ENCODE measurements around the gene SGMS1. TPM values are rescaled to one million over a fixed set of nuclear protein-coding genes. Genes with fewer than 3 reads are reported as not detected.
A peak's percentile ranks its signal among the peaks of the same experiment; 100 is the strongest.

Gene SGMS1
- total and polyA plus RNA-seq, 2 experiments from 2014 or later = 15.0 to 34.7 TPM

DNA sequence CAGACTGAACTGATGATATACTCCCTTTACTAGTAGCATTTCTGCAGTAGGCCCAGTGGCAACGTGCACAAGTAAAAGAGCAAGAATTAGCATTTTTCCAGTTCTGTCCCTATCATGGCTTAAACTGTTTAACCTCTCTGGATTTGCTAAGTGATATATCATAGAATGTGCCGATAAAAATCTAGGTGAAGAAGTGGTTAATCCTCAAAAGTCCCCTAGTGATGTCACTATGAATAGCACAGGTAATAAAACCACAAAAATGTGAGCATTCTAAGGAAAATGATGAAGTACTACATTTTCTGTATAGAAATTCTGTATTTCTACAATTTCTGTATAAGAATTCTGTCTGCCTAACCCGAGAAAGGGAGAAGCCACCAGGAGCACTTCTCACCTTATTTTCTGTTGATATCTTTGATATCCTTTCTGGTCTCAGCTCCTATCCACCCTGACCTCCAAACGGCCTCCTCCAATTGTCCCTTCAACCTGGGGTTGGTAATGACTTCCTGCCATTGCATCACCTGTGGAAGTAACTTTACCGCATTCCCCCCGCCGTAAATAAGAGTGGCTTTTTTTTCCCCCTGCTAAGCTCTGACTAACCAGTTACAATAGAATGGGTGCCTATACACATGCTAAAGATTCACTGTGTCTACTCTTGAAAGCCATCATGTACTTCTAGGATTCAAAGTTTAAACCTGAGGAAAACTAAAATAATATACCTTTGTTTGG is 216.5 kb downstream of the SGMS1 start:
- no peaks in the 10 kb centered on the region for H3K27me3 ChIP-seq (ENCODE audit: insufficient read depth)
- H3K4me2 ChIP-seq = peak overlapping the region; percentile 61; the same call in 1 of the 2 replicates
- peaks cover 46% of the 10 kb centered on the region for H3K4me1 ChIP-seq (ENCODE audit: insufficient read depth)
- no peaks in the 10 kb centered on the region for H3F3A ChIP-seq (replicated peaks; ENCODE audit: low read depth)
- H3K79me2 ChIP-seq (replicated peaks; ENCODE audit: insufficient read depth) = peaks cover 34% of the 10 kb centered on the region
- DNase-seq (ENCODE audit: low spot score) (peak; percentile 81), ATAC-seq (peak; percentile 80)
- TF ChIP-seq ZNF331 (CRISPR knock-in tag; IDR thresholded peaks at IDR 0.05; ENCODE audit: low read depth) = no peak
- TF ChIP-seq EZH2phosphoT487 (IDR thresholded peaks at IDR 0.05; ENCODE audit: unreplicated experiment) = no peak
- TF ChIP-seq NANOG (IDR thresholded peaks at IDR 0.05; ENCODE audit: borderline replicate concordance) = 0 out of 2 replicates have a peak, but pooled peaks have one; percentile 23
- TF ChIP-seq, protein P1, sequence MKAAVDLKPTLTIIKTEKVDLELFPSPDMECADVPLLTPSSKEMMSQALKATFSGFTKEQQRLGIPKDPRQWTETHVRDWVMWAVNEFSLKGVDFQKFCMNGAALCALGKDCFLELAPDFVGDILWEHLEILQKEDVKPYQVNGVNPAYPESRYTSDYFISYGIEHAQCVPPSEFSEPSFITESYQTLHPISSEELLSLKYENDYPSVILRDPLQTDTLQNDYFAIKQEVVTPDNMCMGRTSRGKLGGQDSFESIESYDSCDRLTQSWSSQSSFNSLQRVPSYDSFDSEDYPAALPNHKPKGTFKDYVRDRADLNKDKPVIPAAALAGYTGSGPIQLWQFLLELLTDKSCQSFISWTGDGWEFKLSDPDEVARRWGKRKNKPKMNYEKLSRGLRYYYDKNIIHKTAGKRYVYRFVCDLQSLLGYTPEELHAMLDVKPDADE (IDR thresholded peaks at IDR 0.05) = 0 out of 2 replicates have a peak, but pooled peaks have one; percentile 28
- no peak for TF ChIP-seq STAT1 (IDR thresholded peaks at IDR 0.05; ENCODE audit: unreplicated experiment)
- 0 out of 2 replicates have a peak, but pooled peaks have one; percentile 49 for TF ChIP-seq CREB1 (CRISPR knock-in tag; IDR thresholded peaks at IDR 0.05; ENCODE audit: low read depth)
- no peak for TF ChIP-seq ZNF114 (CRISPR knock-in tag; IDR thresholded peaks at IDR 0.05)
- no peak for TF ChIP-seq EZH2 (IDR thresholded peaks at IDR 0.05; ENCODE audit: low read depth, unreplicated experiment)
- no peak for TF ChIP-seq JUNB (IDR thresholded peaks at IDR 0.05; ENCODE audit: unreplicated experiment)
- TF ChIP-seq, protein P2, sequence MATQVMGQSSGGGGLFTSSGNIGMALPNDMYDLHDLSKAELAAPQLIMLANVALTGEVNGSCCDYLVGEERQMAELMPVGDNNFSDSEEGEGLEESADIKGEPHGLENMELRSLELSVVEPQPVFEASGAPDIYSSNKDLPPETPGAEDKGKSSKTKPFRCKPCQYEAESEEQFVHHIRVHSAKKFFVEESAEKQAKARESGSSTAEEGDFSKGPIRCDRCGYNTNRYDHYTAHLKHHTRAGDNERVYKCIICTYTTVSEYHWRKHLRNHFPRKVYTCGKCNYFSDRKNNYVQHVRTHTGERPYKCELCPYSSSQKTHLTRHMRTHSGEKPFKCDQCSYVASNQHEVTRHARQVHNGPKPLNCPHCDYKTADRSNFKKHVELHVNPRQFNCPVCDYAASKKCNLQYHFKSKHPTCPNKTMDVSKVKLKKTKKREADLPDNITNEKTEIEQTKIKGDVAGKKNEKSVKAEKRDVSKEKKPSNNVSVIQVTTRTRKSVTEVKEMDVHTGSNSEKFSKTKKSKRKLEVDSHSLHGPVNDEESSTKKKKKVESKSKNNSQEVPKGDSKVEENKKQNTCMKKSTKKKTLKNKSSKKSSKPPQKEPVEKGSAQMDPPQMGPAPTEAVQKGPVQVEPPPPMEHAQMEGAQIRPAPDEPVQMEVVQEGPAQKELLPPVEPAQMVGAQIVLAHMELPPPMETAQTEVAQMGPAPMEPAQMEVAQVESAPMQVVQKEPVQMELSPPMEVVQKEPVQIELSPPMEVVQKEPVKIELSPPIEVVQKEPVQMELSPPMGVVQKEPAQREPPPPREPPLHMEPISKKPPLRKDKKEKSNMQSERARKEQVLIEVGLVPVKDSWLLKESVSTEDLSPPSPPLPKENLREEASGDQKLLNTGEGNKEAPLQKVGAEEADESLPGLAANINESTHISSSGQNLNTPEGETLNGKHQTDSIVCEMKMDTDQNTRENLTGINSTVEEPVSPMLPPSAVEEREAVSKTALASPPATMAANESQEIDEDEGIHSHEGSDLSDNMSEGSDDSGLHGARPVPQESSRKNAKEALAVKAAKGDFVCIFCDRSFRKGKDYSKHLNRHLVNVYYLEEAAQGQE (IDR thresholded peaks at IDR 0.05; ENCODE audit: unreplicated experiment) = no peak
- TF ChIP-seq POLR2AphosphoS5 (IDR thresholded peaks at IDR 0.05; ENCODE audit: low read depth) = no peak
- TF ChIP-seq, protein P3, sequence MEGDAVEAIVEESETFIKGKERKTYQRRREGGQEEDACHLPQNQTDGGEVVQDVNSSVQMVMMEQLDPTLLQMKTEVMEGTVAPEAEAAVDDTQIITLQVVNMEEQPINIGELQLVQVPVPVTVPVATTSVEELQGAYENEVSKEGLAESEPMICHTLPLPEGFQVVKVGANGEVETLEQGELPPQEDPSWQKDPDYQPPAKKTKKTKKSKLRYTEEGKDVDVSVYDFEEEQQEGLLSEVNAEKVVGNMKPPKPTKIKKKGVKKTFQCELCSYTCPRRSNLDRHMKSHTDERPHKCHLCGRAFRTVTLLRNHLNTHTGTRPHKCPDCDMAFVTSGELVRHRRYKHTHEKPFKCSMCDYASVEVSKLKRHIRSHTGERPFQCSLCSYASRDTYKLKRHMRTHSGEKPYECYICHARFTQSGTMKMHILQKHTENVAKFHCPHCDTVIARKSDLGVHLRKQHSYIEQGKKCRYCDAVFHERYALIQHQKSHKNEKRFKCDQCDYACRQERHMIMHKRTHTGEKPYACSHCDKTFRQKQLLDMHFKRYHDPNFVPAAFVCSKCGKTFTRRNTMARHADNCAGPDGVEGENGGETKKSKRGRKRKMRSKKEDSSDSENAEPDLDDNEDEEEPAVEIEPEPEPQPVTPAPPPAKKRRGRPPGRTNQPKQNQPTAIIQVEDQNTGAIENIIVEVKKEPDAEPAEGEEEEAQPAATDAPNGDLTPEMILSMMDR (conservative IDR thresholded peaks at IDR 0.05; ENCODE audit: low read depth in 2 of 2) = no peak
- TF ChIP-seq, protein P4, sequence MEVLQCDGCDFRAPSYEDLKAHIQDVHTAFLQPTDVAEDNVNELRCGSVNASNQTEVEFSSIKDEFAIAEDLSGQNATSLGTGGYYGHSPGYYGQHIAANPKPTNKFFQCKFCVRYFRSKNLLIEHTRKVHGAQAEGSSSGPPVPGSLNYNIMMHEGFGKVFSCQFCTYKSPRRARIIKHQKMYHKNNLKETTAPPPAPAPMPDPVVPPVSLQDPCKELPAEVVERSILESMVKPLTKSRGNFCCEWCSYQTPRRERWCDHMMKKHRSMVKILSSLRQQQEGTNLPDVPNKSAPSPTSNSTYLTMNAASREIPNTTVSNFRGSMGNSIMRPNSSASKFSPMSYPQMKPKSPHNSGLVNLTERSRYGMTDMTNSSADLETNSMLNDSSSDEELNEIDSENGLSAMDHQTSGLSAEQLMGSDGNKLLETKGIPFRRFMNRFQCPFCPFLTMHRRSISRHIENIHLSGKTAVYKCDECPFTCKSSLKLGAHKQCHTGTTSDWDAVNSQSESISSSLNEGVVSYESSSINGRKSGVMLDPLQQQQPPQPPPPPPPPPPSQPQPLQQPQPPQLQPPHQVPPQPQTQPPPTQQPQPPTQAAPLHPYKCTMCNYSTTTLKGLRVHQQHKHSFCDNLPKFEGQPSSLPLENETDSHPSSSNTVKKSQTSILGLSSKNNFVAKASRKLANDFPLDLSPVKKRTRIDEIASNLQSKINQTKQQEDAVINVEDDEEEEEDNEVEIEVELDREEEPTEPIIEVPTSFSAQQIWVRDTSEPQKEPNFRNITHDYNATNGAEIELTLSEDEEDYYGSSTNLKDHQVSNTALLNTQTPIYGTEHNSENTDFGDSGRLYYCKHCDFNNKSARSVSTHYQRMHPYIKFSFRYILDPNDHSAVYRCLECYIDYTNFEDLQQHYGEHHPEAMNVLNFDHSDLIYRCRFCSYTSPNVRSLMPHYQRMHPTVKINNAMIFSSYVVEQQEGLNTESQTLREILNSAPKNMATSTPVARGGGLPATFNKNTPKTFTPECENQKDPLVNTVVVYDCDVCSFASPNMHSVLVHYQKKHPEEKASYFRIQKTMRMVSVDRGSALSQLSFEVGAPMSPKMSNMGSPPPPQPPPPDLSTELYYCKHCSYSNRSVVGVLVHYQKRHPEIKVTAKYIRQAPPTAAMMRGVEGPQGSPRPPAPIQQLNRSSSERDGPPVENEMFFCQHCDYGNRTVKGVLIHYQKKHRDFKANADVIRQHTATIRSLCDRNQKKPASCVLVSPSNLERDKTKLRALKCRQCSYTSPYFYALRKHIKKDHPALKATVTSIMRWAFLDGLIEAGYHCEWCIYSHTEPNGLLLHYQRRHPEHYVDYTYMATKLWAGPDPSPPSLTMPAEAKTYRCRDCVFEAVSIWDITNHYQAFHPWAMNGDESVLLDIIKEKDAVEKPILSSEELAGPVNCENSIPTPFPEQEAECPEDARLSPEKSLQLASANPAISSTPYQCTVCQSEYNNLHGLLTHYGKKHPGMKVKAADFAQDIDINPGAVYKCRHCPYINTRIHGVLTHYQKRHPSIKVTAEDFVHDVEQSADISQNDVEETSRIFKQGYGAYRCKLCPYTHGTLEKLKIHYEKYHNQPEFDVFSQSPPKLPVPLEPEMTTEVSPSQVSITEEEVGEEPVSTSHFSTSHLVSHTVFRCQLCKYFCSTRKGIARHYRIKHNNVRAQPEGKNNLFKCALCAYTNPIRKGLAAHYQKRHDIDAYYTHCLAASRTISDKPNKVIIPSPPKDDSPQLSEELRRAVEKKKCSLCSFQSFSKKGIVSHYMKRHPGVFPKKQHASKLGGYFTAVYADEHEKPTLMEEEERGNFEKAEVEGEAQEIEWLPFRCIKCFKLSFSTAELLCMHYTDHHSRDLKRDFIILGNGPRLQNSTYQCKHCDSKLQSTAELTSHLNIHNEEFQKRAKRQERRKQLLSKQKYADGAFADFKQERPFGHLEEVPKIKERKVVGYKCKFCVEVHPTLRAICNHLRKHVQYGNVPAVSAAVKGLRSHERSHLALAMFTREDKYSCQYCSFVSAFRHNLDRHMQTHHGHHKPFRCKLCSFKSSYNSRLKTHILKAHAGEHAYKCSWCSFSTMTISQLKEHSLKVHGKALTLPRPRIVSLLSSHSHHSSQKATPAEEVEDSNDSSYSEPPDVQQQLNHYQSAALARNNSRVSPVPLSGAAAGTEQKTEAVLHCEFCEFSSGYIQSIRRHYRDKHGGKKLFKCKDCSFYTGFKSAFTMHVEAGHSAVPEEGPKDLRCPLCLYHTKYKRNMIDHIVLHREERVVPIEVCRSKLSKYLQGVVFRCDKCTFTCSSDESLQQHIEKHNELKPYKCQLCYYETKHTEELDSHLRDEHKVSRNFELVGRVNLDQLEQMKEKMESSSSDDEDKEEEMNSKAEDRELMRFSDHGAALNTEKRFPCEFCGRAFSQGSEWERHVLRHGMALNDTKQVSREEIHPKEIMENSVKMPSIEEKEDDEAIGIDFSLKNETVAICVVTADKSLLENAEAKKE (CRISPR knock-in tag; IDR thresholded peaks at IDR 0.05) = peak; percentile 81
- no peaks in the 10 kb centered on the region for H4K20me1 ChIP-seq (replicated peaks; ENCODE audit: insufficient read depth)
- peak overlapping the region; percentile 98 for H3K27ac Mint-ChIP-seq
- no peaks in the 10 kb centered on the region for H3K36me3 ChIP-seq (ENCODE audit: insufficient read depth)
- peaks cover 2% of the 10 kb centered on the region; the same call in 1 of the 2 replicates for H3K9me2 ChIP-seq (ENCODE audit: insufficient read depth)
- peak overlapping the region; percentile 40; the same call in 2 of the 3 replicates for H3K4me3 Mint-ChIP-seq
- no peak overlapping the region for H2AFZ ChIP-seq
- peaks cover 6% of the 10 kb centered on the region for H3K27me3 Mint-ChIP-seq (ENCODE audit: insufficient read depth, low read depth, poor library complexity)
- H3K9me3 Mint-ChIP-seq = peaks cover 3% of the 10 kb centered on the region; the same call in 2 of the 3 replicates
- H3K4me3 ChIP-seq = no peak overlapping the region
- peak overlapping the region; percentile 83 for H3K27ac ChIP-seq (ENCODE audit: low read depth)
- peaks cover 21% of the 10 kb centered on the region; the same call in 2 of the 3 replicates for H3K36me3 Mint-ChIP-seq (ENCODE audit: low read depth)
- peaks cover 64% of the 10 kb centered on the region for H3K4me1 Mint-ChIP-seq
